ENCODE data around the gene DMBT1.

Gene DMBT1

DNA sequence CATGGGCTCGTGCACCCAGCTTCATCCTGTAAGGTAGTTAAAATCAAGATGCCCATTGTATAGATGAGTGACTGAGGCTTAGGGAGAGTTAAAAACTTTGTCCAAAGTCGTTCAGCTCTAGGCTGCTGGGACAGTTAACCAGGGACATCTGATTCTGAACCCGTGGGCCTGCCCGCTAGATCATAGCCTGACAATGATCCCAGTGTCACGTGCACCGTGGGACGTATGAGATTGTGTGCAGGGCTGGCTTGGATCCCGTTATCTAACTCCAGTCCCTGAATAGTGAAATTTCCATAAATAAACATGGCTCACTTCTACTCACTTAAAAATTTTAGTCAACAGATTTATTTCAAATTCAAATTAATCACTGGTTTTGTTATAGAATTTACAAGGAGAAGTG is 114.2 kb downstream of the DMBT1 start:
- Histone ChIP-seq H3K4me3 (ENCODE audit: insufficient read depth, low read depth, low read length, poor library complexity, severe bottlenecking) (no peak overlapping the region), H3K4me1 (ENCODE audit: control insufficient read depth, insufficient read depth, low read length, poor library complexity, severe bottlenecking) (no peaks in the 10 kb centered on the region), H3K27me3 (replicated peaks; ENCODE audit: control insufficient read depth, insufficient read depth, low read length, poor library complexity, severe bottlenecking) (no peaks in the 10 kb centered on the region), H3K9me3 (ENCODE audit: control insufficient read depth, low read length) (no peaks in the 10 kb centered on the region), H3K36me3 (ENCODE audit: control insufficient read depth, insufficient read depth, low read length) (no peaks in the 10 kb centered on the region), H3K27ac (ENCODE audit: insufficient read depth, low read length, poor library complexity, severe bottlenecking) (no peak overlapping the region)
- no peak for DNase-seq

DNA sequence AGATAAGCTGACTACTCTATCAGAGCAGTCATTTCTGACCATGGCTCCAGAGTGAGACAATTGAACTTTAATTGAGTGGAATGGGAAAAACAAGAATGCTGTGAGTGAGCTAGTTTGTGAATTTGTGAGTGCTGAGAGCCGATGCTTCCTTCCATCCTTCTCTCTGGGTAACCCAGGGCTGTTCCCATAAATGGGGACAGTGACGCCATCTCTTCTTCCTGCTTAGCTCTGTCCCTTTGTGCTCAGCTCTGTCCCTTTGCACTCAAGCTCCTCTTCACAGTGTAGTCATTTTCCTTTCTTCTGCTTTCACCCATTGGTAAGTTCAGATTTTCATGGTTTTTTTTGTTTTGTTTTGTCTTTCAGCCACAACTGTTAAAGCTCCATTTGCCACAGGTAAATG is 114.7 kb downstream of the DMBT1 start:
- Histone ChIP-seq H3K4me1 (ENCODE audit: control insufficient read depth, insufficient read depth, low read length, poor library complexity, severe bottlenecking) (no peaks in the 10 kb centered on the region), H3K27me3 (replicated peaks; ENCODE audit: control insufficient read depth, insufficient read depth, low read length, poor library complexity, severe bottlenecking) (no peaks in the 10 kb centered on the region), H3K9me3 (ENCODE audit: control insufficient read depth, low read length) (no peaks in the 10 kb centered on the region), H3K36me3 (ENCODE audit: control insufficient read depth, insufficient read depth, low read length) (no peaks in the 10 kb centered on the region), H3K4me3 (ENCODE audit: insufficient read depth, low read depth, low read length, poor library complexity, severe bottlenecking) (no peak overlapping the region), H3K27ac (ENCODE audit: insufficient read depth, low read length, poor library complexity, severe bottlenecking) (no peak overlapping the region)
- DNase-seq: no peak

DNA sequence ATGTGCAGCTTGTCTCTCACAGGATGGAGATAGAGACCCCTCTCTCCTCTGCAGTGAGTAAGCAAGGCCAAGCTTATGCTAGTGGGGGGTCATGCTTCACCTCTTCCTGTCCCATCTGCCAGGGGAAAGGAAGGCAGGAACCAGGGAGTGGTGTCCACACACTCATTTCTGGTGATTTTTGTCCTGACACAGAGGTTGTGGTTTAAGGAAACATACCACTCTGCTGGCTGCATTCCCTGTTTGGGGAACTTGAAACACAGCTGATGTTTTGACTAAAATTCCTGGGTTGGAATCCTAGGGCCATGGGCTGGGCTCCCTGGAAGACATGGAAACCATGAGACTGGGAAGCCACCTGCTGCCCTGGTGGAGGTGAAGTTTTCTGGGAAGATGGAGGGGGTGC is 117.7 kb downstream of the DMBT1 start:
- no peak for DNase-seq
- Histone ChIP-seq H3K4me1 (ENCODE audit: control insufficient read depth, insufficient read depth, low read length, poor library complexity, severe bottlenecking) (no peaks in the 10 kb centered on the region), H3K27me3 (replicated peaks; ENCODE audit: control insufficient read depth, insufficient read depth, low read length, poor library complexity, severe bottlenecking) (no peaks in the 10 kb centered on the region), H3K4me3 (ENCODE audit: insufficient read depth, low read depth, low read length, poor library complexity, severe bottlenecking) (no peak overlapping the region), H3K36me3 (ENCODE audit: control insufficient read depth, insufficient read depth, low read length) (no peaks in the 10 kb centered on the region), H3K27ac (ENCODE audit: insufficient read depth, low read length, poor library complexity, severe bottlenecking) (no peak overlapping the region), H3K9me3 (ENCODE audit: control insufficient read depth, low read length) (no peaks in the 10 kb centered on the region)

DNA sequence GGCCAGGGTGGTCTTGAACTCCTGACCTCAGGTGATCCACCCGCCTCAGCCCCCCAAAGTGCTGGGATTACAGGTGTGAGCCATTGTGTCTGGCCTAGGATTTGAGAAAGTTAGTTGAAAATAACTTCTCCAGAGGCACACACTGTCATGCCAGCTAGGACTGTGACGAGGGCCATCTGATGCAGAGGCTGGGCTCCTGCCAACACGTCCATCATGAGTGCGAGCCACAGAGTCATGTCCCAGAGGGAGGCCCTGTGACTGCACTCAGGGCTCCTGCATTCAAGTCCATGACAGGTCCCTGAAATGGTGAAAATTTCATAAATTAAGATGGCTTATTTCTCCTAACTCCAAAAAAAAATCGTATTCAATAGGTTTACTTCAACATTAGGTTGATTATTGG is 122.0 kb downstream of the DMBT1 start:
- no peaks in the 10 kb centered on the region for H3K27me3 ChIP-seq (replicated peaks; ENCODE audit: control insufficient read depth, insufficient read depth, low read length, poor library complexity, severe bottlenecking)
- no peak for DNase-seq
- no peaks in the 10 kb centered on the region for H3K4me1 ChIP-seq (ENCODE audit: control insufficient read depth, insufficient read depth, low read length, poor library complexity, severe bottlenecking)
- H3K9me3 ChIP-seq (ENCODE audit: control insufficient read depth, low read length): no peaks in the 10 kb centered on the region
- no peaks in the 10 kb centered on the region for H3K36me3 ChIP-seq (ENCODE audit: control insufficient read depth, insufficient read depth, low read length)
- H3K27ac ChIP-seq (ENCODE audit: insufficient read depth, low read length, poor library complexity, severe bottlenecking): no peak overlapping the region
- H3K4me3 ChIP-seq (ENCODE audit: insufficient read depth, low read depth, low read length, poor library complexity, severe bottlenecking): no peak overlapping the region

DNA sequence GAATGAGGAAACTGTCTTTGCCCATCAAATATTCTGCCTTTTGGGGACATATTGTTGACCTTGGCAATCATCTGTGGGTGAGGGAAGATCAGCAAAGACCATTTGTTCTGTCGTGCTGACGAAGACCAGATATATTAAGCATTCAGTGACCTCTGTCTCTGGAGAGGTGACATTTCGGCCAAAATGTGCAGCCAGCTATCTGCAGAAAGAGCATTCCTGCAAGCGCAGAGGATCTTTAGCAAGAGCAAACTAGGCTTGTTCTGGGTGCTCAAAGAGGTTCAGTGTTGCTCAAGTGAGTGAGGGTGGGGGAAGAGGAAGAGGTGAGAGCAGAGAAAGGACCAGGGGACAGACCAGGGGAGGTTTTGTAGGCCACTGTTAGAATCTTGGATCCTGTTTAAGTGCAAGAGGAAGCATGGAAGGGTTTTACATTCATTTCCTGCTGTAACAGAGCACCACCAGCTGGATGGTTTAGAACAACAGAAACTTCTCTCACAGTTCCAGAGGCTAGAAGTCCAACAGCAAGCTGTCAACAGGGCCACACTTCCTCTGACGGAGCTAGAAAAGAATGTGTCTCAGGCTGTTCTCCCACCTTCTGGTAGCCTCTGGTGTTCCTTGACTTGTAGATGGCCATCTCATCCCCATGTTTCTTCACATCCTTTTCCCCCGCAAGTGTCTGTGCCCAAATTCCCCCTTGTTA is 127.9 kb downstream of the DMBT1 start:
- H3K27ac ChIP-seq (ENCODE audit: insufficient read depth, low read length, poor library complexity, severe bottlenecking): no peak overlapping the region
- no peaks in the 10 kb centered on the region for H3K36me3 ChIP-seq (ENCODE audit: control insufficient read depth, insufficient read depth, low read length)
- no peaks in the 10 kb centered on the region for H3K27me3 ChIP-seq (replicated peaks; ENCODE audit: control insufficient read depth, insufficient read depth, low read length, poor library complexity, severe bottlenecking)
- H3K9me3 ChIP-seq (ENCODE audit: control insufficient read depth, low read length): no peaks in the 10 kb centered on the region
- no peaks in the 10 kb centered on the region for H3K4me1 ChIP-seq (ENCODE audit: control insufficient read depth, insufficient read depth, low read length, poor library complexity, severe bottlenecking)
- DNase-seq: no peak
- no peak overlapping the region for H3K4me3 ChIP-seq (ENCODE audit: insufficient read depth, low read depth, low read length, poor library complexity, severe bottlenecking)

DNA sequence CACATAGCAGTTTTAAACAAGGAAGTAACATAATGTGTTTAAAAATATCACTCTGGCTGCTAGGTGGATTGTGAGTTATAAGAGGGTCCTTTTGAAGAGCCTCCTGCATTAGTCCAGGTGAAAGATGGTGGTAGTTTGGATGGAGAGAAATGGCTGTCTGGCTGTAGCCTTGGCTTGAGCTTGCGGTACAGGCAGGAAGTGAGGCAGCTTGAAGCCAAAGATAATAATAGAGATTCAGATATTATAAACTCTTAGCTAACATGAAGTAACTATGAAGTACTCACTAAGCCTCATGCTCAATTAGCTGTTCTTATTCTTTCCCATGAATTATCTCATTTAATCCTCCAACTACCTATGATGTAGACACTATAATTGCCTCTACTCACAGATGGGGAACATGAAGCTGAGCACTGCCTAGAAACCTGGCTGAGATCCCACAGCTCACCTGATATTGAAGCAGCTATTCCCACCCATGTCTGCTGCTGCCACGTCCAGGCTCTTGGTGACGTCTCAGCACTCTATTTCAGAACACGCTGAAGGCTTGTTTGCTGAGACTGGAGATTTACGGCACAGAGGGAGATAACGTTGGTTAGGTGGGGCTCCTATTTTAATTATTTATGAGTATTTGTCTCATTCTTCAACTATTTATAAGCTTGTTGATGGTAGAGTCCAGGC is 128.7 kb downstream of the DMBT1 start:
- DNase-seq: no peak
- no peak overlapping the region for H3K4me3 ChIP-seq (ENCODE audit: insufficient read depth, low read depth, low read length, poor library complexity, severe bottlenecking)
- H3K27me3 ChIP-seq (replicated peaks; ENCODE audit: control insufficient read depth, insufficient read depth, low read length, poor library complexity, severe bottlenecking): no peaks in the 10 kb centered on the region
- no peak overlapping the region for H3K27ac ChIP-seq (ENCODE audit: insufficient read depth, low read length, poor library complexity, severe bottlenecking)
- no peaks in the 10 kb centered on the region for H3K36me3 ChIP-seq (ENCODE audit: control insufficient read depth, insufficient read depth, low read length)
- H3K9me3 ChIP-seq (ENCODE audit: control insufficient read depth, low read length): no peaks in the 10 kb centered on the region
- H3K4me1 ChIP-seq (ENCODE audit: control insufficient read depth, insufficient read depth, low read length, poor library complexity, severe bottlenecking): no peaks in the 10 kb centered on the region

DNA sequence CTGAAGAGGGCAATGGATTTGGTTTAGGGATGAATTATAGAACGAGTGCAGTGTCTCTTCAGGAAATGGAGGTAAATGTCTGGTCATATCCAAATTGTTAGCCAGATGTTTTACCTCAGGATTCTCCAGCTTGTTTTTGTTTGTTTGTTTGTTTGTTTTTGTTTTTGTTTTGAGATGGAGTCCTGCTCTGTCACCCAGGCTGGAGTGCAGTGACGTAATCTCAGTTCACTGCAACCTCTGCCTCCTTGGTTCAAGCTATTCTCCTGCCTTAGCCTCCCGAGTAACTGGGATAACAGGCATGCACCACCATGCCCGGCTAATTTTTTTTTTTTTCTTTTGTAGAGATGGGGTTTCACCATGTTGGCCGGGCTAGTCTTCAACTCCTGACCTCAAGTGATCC is 132.2 kb downstream of the DMBT1 start:
- H3K4me1 ChIP-seq (ENCODE audit: control insufficient read depth, insufficient read depth, low read length, poor library complexity, severe bottlenecking): no peaks in the 10 kb centered on the region
- DNase-seq: no peak
- no peak overlapping the region for H3K27ac ChIP-seq (ENCODE audit: insufficient read depth, low read length, poor library complexity, severe bottlenecking)
- no peak overlapping the region for H3K4me3 ChIP-seq (ENCODE audit: insufficient read depth, low read depth, low read length, poor library complexity, severe bottlenecking)
- no peaks in the 10 kb centered on the region for H3K9me3 ChIP-seq (ENCODE audit: control insufficient read depth, low read length)
- no peaks in the 10 kb centered on the region for H3K27me3 ChIP-seq (replicated peaks; ENCODE audit: control insufficient read depth, insufficient read depth, low read length, poor library complexity, severe bottlenecking)
- H3K36me3 ChIP-seq (ENCODE audit: control insufficient read depth, insufficient read depth, low read length): no peaks in the 10 kb centered on the region
